GM04504 (cell line): Measurements from ENCODE around the gene PREX1.

Experiments
- DNase-seq: peaks from one replicate; pipeline ENCODE4 v3.0.0-alpha.2; 2012; ENCODE audit warnings: low read depth

The PREX1 gene

DNA sequence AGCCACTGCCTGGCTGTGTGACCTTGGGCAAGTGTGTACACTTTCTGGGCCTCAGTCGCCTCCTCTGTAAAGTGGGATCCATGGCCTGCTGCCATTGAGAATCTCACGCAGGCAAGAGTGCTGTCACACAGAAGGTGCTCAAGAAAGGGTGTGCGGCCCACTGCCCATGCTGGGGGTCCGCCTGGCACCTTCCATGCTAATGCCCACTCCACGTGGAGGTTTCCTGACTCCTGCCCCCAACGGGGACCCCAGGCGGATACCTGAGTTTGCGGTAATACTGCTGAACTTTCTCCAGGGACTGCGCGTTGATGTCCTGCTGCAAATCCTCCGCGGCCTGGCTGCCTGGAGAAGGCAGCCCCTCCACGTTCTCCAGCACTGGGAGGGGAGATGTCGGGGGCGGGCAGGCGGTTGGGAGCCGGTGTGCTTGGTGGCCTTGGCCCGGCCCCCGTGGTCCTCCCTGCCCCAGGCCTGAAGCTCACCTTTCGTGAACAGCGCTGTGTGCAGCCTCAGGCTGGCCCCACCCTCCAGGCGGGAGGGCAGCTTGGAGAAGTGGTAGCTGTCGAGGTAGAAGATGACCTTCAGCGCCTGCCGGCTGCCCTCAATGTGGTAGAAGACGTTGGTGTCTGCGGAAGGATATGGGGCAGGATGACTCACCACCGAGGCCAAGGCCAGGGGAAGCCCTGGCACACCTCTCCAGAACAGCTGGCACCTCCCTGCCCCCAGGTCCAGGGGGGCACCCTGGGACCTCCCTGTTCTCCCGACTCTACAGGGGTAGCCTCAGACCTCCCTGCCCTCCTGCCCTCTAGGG, 195.6 kb downstream of the PREX1 start:
- no peak for DNase-seq

DNA sequence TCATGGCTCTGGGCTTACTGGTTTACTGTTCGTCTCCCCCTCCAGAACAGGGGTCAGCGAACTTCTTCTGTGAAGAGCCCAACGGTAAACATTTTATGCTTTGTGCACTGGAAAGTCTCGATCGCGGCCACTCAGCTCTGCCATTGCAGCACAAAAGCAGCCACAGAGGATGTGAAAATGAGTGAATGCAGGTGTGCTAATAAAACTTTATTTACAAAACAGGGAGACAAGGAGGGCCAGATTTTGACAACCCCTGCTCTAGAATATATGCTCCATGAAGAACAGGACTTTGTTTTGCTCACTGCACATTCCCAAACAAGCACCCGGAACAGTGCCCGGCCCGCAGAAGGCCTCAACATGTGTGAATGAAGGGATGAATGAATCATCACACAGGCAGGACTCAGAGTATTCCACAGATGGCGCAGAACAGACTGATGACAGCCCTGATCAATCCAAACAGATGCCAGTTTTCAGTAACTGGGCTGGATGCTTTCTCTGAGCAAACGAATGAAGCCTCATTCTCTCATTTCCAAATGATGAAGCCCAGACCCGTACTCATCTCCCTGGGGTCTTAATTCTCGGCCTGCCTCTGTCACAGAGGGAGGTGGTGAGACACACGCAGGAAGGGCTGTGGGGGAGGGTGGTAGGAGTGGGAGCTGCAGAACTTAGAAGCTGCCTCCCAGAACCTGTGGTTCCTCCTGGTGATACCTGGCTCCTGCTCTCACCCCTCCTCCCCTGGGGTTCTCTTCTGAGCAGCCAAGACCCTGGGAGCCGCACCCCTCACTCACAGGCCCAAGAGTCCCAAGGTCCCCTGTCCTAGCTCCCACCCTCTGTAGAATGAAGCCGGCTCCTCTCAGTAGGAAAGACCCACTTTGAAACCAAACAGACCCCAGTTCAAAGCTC, 196.4 kb downstream of the PREX1 start:
- DNase-seq = peak; percentile 38

GRCh38 chr20:48630342-48631075, 197.3 kb downstream of the PREX1 start:
- DNase-seq = no peak

DNA sequence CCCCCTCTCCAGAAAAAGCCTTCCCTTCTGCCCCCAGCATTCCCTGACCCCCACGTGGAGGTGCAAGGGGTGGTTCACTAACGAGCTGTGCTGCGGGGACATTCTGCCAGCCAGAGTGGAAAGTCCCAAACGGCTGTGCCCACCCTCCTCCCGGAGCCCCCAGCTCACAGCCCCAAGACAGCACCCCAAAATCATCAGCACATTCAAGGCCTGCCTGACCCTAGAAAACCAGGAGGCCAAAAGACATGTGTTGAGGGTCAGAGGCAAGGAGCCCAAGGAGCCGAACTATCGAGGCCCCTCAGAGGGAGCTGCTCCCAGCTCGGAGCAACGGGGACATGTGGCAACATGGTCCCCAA, 197.9 kb downstream of the PREX1 start:
- no peak for DNase-seq

GRCh38 chr20:48629069-48629959, 198.5 kb downstream of the PREX1 start:
- no peak for DNase-seq

DNA sequence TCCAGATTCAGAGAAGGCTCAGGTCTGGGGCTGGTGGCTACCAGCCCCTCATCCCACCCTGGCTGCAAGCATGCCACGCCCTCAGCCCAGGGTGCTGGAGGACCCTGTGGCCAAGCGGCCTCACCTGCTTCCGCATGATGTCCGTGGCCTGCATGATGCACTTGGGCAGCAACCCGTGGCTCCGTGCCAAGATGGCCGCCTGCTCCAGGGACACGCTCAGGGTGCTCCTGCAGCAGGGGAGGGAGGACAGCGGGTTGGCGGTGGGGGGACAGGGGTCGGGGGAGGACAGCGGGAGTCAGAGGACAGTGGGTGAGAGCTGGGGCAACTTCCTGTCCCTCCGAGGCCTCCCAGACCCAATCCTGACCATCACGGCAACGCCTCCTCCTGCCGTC, 200.1 kb downstream of the PREX1 start:
- no peak for DNase-seq

DNA sequence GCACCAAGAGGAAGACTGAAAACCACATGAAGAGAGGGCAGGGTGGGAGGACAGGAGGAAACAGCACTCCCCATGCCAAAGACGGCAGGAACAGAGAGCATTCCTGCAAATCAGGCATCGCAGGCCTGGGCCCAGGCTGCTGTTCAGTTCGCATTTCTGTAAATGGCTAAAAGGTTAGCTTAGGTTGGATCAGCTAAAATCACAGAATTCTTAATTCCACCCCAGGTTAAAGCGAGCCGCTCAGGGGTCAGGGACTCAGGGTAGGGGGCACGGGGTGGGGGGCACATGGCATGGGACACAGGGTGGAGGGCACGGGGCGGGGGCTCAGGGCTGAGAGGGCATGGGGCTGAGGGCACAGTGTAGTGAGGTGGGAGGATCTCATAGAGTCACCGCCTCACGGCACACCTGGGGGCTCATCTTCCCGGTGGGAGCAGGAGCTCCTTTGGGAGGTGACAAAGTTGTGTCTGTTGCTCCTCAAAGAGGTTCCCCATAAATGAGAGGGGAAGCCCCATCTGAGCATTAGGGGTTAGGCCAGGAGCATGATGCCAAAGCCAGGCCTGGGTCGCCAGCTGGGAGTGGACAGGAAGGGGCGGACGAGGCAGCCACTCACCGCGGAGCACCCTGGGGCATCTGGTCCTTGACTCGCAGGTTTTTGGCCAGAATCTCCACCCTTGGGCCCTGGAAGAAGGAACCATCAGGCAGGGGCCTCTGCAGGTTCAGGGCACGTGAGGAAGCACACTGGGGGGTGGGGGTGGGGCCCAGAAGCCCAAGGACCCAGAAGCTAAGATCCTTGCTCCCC, 200.7 kb downstream of the PREX1 start:
- no peak for DNase-seq

DNA sequence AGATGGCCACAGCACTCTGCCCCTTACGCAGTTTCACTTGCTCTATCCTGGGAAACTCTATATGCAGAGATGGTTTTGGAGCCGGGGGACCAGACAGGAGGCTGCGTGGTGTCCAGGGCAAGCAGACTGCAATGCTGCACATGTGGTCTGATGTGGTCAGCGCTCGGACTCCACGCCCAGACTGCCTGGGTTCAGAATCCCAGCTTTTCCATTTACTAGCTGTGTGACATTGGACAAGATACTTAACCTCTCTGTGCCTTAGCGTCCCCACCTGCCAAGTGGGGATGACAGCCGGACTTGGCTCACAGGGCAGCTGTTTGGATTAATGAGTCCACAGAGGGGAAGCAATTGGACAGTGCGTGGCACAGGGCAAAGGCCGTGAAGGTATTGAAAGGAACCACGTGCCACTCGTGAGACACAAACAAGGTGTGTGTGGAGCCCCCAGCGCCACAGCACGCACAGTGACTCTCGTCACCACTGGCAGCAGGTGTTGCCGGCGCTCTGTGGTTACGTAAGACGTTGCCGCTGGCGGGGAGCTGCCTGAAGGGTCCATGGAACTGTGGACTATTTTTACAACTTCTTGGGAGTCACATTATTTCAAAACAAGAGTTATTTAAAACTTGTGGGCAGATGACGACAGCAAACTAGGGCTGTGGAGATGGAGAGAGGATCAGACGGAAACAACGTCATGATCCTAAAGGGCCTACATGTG, 201.4 kb downstream of the PREX1 start:
- no peak for DNase-seq

DNA sequence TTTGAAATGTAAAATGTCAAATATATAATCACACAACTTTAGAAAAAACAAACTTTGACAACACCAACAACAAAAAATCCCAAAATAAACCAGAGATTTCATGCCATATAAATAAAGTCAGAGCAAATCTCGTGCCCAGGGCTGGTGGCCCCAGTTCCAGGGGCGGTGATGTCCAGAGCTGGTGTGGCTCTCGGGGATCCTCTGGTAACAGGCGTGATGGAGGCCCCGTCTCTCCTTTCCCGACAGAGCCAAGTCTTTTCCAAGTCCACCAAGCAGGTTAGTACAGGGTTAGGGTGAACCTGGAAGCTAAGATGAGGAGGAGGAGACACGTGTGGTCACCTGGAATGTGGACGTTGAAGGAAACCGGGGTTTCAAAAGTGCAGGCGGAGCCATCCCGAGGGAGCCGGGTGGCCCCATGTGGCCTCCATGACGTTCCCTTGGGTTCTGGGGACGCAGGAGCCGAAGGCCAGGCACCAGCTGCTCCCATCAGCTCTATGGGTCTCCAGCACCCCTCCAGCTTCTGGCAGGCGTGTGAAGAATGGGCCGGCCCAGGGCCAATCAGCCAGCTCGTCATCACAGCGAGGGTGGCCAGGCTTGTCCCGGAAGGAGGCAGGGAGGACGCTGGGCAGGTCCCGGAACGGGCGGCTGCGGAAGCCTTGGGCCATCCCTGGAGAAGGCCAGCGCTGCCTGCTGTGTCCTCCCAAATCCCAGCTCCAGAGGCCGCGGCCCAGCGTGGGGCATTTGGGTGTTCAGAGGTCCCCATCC, 202.5 kb downstream of the PREX1 start:
- no peak for DNase-seq

DNA sequence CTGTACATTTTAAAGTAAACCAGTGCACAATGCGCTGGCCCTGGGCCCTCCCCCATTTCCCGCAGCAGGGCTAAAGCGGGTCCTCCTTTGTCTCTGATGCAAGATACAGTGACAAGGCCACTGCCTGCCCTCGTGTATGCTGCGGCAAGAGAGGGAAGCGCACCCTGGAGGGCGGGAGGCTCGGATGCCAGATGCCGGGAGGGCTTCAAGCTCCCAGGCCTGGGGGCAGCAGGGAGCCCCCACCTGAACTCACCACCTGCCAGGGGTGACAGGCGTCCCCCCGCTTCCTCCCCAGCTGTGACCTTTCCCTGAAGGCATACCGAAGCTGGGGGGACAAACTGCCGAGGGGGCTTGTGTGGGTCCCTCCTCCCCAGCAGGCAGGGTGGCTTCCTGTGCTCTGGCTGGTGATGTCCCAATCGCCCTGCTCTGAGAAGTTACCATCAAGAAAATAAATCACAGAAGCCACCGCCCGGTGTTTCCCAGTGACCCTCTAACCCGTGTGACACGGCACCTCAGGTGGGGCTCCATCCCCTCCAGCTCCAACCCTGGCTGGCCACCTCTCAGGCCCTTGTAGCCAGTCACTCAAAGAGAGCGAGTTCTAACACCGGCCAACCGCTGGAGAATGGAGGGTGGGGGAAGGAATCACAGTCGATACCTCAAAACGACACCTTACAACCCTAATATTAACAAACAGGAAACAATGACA, 203.3 kb downstream of the PREX1 start:
- DNase-seq = no peak

- no peak for DNase-seq
These were observed 203.9 kb downstream of the PREX1 start for GRCh38 chr20:48623906-48624265.

- no peak for DNase-seq
These were observed 204.5 kb downstream of the PREX1 start for GRCh38 chr20:48623176-48623905.

GRCh38 chr20:48622421-48622820, 205.4 kb downstream of the PREX1 start:
- DNase-seq = no peak

DNA sequence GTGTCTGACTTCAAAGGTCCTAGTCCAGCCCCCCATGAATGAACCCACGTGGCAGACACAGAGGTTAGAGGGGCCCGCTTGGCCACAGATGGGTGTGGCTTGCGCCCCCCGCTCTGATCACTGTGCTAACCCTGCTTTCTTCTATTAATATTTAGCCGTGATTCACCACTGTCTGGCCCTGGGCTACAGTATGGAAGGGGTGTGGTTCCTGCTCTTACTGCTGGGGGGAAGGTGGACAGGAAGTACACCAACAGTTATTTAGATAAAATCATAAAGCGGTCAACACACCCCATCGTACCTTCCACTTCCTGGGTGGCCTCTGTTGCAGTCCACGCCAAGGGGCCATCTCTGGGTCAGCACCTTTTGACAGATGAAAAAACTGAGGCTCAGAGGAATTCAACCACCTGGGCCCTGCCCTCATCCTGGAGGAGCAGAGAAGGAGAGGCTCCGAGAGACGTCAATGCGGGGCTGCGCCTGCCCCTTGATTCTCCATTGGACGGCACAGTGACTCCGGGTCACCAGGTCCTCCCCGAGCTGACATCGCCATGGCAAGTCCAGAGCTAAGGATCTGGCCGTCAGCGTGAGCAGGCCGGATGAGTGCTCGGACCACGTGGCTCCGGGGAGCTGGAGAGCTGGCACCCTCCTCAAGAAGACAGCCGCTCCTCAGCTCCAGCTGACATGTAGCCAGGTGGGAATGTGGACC, 206.3 kb downstream of the PREX1 start:
- peak; percentile 20 for DNase-seq

DNA sequence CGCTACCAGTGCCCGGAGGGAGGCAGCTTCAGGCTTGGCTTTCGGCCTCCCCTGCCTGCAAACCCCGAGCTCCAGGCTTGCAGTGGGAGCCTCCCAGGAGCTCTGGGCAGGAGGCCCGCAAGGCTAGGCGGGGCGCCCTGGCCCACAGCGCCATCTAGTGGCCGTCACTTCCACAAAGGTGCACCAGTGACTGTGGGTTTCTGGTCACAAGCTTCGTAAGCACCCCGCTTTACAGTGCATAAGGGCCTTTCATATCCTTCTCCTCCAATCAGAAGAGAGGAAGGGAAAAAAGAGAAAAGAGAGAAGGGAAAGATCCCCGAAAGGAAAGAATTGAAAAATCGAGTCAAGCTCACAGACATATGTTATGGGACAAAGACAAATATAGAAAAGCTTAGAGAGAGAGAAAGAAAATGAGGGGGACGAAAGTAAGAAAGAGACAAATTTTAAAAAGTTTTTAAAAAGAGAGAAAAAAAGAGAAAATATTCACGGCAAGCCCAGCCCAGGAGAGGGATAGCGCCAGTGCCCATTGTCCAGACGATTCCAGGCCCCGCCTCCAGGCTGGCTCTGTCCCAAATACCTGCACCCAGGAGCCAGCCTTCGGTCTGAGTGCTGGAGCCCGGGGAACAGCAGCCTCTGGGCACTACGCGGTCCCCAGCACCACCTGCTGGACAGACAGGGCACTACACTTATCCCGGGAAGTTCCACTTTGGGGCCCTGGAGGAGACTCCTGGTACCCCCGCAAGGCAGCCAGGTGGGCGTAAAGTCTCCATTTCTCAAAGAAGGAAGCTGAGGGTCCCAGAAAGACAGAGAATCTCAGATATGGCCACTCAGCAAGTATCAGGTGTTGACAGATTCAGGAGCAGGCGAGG, 207.1 kb downstream of the PREX1 start:
- DNase-seq = peak; percentile 56

GRCh38 chr20:48620154-48620506, 207.7 kb downstream of the PREX1 start:
- no peak for DNase-seq
